Measurements from ENCODE around the gene PRKN. TPM values are rescaled to one million over a fixed set of nuclear protein-coding genes. Genes with fewer than 3 reads are reported as not detected.

PRKN gene
- total RNA-seq, 1 experiment from 2014 or later, result 2.0 TPM

GRCh38 chr6:161830866-161831616 lies 896.5 kb downstream of the PRKN start:
- Histone ChIP-seq H3K4me1 (ENCODE audit: insufficient read depth, low read length) (peaks cover 4% of the 10 kb centered on the region; the same call in 1 of the 2 replicates), H2BK120ac (ENCODE audit: low read depth, low read length, poor library complexity, severe bottlenecking) (no peak overlapping the region), H2BK15ac (ENCODE audit: low read depth, low read length) (no peak overlapping the region), H3K56ac (ENCODE audit: insufficient read length, low read depth, low read length) (no peak overlapping the region), H2AK5ac (ENCODE audit: insufficient read length, low read length) (no peak overlapping the region), H3K23ac (ENCODE audit: insufficient read length, low read depth, low read length) (no peak overlapping the region), H4K91ac (ENCODE audit: insufficient read length, low read depth, low read length) (no peak overlapping the region), H3K18ac (ENCODE audit: insufficient read length, low read depth, low read length) (no peak overlapping the region), H2BK12ac (ENCODE audit: insufficient read length, low read depth, low read length) (no peak overlapping the region), H3T11ph (ENCODE audit: low read length) (no peak overlapping the region), H3K27me3 (ENCODE audit: insufficient read depth, low read length) (no peaks in the 10 kb centered on the region), H4K8ac (replicated peaks; ENCODE audit: insufficient read length, low read depth, low read length) (no peak overlapping the region), H3K79me1 (ENCODE audit: insufficient read depth, low read depth, low read length, poor library complexity, severe bottlenecking) (no peaks in the 10 kb centered on the region), H2AFZ (ENCODE audit: low read length) (no peak overlapping the region), H3K4me2 (ENCODE audit: insufficient read depth, insufficient read length, low read length) (no peak overlapping the region), H3K4ac (ENCODE audit: low read depth, low read length) (no peak overlapping the region), H3K9ac (ENCODE audit: extremely low read depth, insufficient read length, low read length) (no peak overlapping the region), H2BK20ac (ENCODE audit: low read depth, low read length, poor library complexity, severe bottlenecking) (no peak overlapping the region), H3K14ac (ENCODE audit: insufficient read depth, low read length) (no peak overlapping the region), H3K27ac (ENCODE audit: insufficient read length, low read depth, low read length) (no peak overlapping the region), H4K20me1 (ENCODE audit: control insufficient read depth, insufficient read depth, insufficient read length) (no peaks in the 10 kb centered on the region), H3K23me2 (ENCODE audit: insufficient read length, low read depth, low read length, poor library complexity, severe bottlenecking) (no peaks in the 10 kb centered on the region), H4K5ac (ENCODE audit: insufficient read length, low read depth, low read length) (no peak overlapping the region), H3K79me2 (ENCODE audit: insufficient read depth, low read length) (no peaks in the 10 kb centered on the region), H2BK5ac (ENCODE audit: insufficient read length, low read length) (no peak overlapping the region), H3K9me3 (ENCODE audit: control insufficient read depth, low read depth, low read length) (no peaks in the 10 kb centered on the region)
- H3K36me3 Mint-ChIP-seq (ENCODE audit: insufficient read depth in 1 of 3, low read depth in 3 of 3), result no peaks in the 10 kb centered on the region
- WGBS (ENCODE audit: extremely low coverage, insufficient read length, low lambda C conversion rate), result no CpG with 5 or more reads among the region's 6 CpGs
- H3K27ac Mint-ChIP-seq, result no peak overlapping the region
- no peaks in the 10 kb centered on the region; the same call in 1 of the 2 replicates for H3K27me3 Mint-ChIP-seq (ENCODE audit: low read depth)
- no peak overlapping the region for H3K4me3 Mint-ChIP-seq
- no peak for DNase-seq
- peaks cover 26 to 34% of the 10 kb centered on the region in 2 experiments for H3K4me1 Mint-ChIP-seq
- no peak for TF ChIP-seq CTCF (conservative IDR thresholded peaks at IDR 0.05)
- H3K9me3 Mint-ChIP-seq, result no peaks in the 10 kb centered on the region
